ENCODE results near the gene GABBR2. TPM values are rescaled to one million over a fixed set of nuclear protein-coding genes. Genes with fewer than 3 reads are reported as not detected.

GABBR2 gene
- total and polyA plus RNA-seq, 2 of the 8 experiments (the other 6 are each of a cell fraction or from before 2014, with no cell fraction given), result 0.50 to 1.2 TPM

GRCh38 chr9:98639133-98639532, 69.6 kb downstream of the GABBR2 start:
- Histone ChIP-seq H4K20me1 (replicated peaks in 1 of 2; ENCODE audit: control insufficient read depth in 1 of 2, insufficient read depth in 2 of 2, low read length in 2 of 2) (no peaks in the 10 kb centered on the region), H3K9me3 (ENCODE audit: insufficient read depth in 2 of 2, low read depth in 1 of 2, low read length in 1 of 2) (peaks cover 4 to 6% of the 10 kb centered on the region in 2 experiments; a peak in 2 of 4 replicates), H3K9ac (replicated peaks in 1 of 4; ENCODE audit: extremely low read depth in 1 of 4, low read depth in 3 of 4, low read length in 3 of 4) (no peak overlapping the region), H2AK5ac (ENCODE audit: low read depth, low read length) (no peak overlapping the region), H3K23ac (ENCODE audit: insufficient read length) (no peak overlapping the region), H4K8ac (ENCODE audit: extremely low read depth, insufficient read depth, low read length) (no peak overlapping the region), H2BK120ac (replicated peaks; ENCODE audit: low read depth, low read length) (no peak overlapping the region), H3K18ac (ENCODE audit: extremely low read depth, low read length) (no peak overlapping the region), H3K4me1 (replicated peaks in 1 of 4; ENCODE audit: control insufficient read depth in 3 of 4, insufficient read depth in 4 of 4, low read length in 3 of 4) (peaks cover 0 to 5% (median 0%) of the 10 kb centered on the region in 4 experiments; a peak in 2 of 7 replicates), H3K27me3 (replicated peaks in 1 of 4; ENCODE audit: control insufficient read depth in 3 of 4, extremely low read depth in 1 of 4, insufficient read depth in 3 of 4, low read length in 3 of 4) (no peaks in the 10 kb centered on the region), H3K4ac (replicated peaks; ENCODE audit: insufficient read length, low read depth, low read length) (no peak overlapping the region), H3K4me2 (ENCODE audit: insufficient read depth in 1 of 2, low read depth in 2 of 2, low read length in 2 of 2) (no peak overlapping the region), H3K79me2 (ENCODE audit: control insufficient read depth in 1 of 2, insufficient read depth in 2 of 2, low read length in 2 of 2) (no peaks in the 10 kb centered on the region), H2BK12ac (ENCODE audit: low read depth, low read length) (no peak overlapping the region), H3K56ac (replicated peaks; ENCODE audit: insufficient read length, low read depth, low read length) (no peak overlapping the region), H3K27ac (ENCODE audit: low read depth, low read length) (no peak overlapping the region), H3K23me2 (ENCODE audit: low read depth, low read length) (no peaks in the 10 kb centered on the region), H3K79me1 (ENCODE audit: low read depth, low read length) (no peaks in the 10 kb centered on the region; the same call in 1 of the 2 replicates), H3K36me3 (ENCODE audit: control insufficient read depth in 2 of 4, insufficient read depth in 4 of 4, low read length in 3 of 4) (no peaks in the 10 kb centered on the region; a peak in 1 of 8 replicates), H4K5ac (ENCODE audit: insufficient read length, low read depth, low read length) (no peak overlapping the region), H3K4me3 (ENCODE audit: extremely low read depth in 1 of 4, insufficient read depth in 2 of 4, low read depth in 3 of 4, low read length in 4 of 4) (no peak overlapping the region; a peak in 1 of 8 replicates), H4K91ac (replicated peaks; ENCODE audit: insufficient read length, low read length) (no peak overlapping the region), H2AFZ (ENCODE audit: low read length) (no peak overlapping the region), H2BK20ac (ENCODE audit: low read length) (no peak overlapping the region), H3K14ac (ENCODE audit: insufficient read length) (no peak overlapping the region), H2BK5ac (ENCODE audit: low read depth, low read length) (no peak overlapping the region), H2BK15ac (ENCODE audit: low read length) (no peak overlapping the region)
- no peak for DNase-seq (ENCODE audit: low read depth in 1 of 2, low spot score in 2 of 2)
- TF ChIP-seq MAFK (IDR thresholded peaks at IDR 0.05; ENCODE audit: low read depth, low read length) (no peak), CHD1 (IDR thresholded peaks at IDR 0.05; ENCODE audit: low read depth, low read length) (no peak), RNF2 (IDR thresholded peaks at IDR 0.05; ENCODE audit: borderline replicate concordance, low read depth, low read length, missing control alignments, poor library complexity, severe bottlenecking) (no peak), HDAC6 (IDR thresholded peaks at IDR 0.05; ENCODE audit: low read depth, low read length) (no peak), GABPA (IDR thresholded peaks at IDR 0.05; ENCODE audit: borderline replicate concordance, insufficient read depth, low read length) (no peak), PHF8 (conservative IDR thresholded peaks at IDR 0.05; ENCODE audit: low read depth, low read length) (no peak), POLR2A (IDR thresholded peaks at IDR 0.05; ENCODE audit: control extremely low read depth in 1 of 2, low read depth in 2 of 2, low read length in 2 of 2) (no peak), SIRT6 (IDR thresholded peaks at IDR 0.05; ENCODE audit: low read length) (no peak), SAP30 (IDR thresholded peaks at IDR 0.05; ENCODE audit: insufficient read depth, insufficient replicate concordance, low read length) (no peak)
- WGBS, 2 experiments (ENCODE audit: extremely low coverage in 1 of 2, insufficient coverage in 1 of 2, insufficient read length in 1 of 2, insufficient replicate concordance in 2 of 2, low coverage in 1 of 2, low lambda C conversion rate in 2 of 2, missing lambda C conversion rate in 1 of 2), result 92% methylated on average over 1 of the region's 1 CpG; no CpG with 5 or more reads in 1 of the 2 experiments
- ChIA-PET POLR2A (ENCODE audit: partially characterized antibody) (no interaction called here), CTCF (ENCODE audit: partially characterized antibody) (interaction anchor here (1.5 kb wide), 1 partner anchor 137 kb away, joined by 3 read pairs; no protein-coding TSS in a partner anchor)
- no peak for FAIRE-seq

Data from H1 (cell line).